ENCODE results near the gene ADGRG3. TPM values are rescaled to one million over a fixed set of nuclear protein-coding genes. Genes with fewer than 3 reads are reported as not detected.
A peak's percentile ranks its signal among the peaks of the same experiment; 100 is the strongest.

ADGRG3 gene
- total and polyA plus RNA-seq, 2 of the 13 experiments (the other 11 are each of a cell fraction or from before 2014, with no cell fraction given) = 2.7 to 11.8 TPM

GRCh38 chr16:57688987-57689761, 21.1 kb downstream of the ADGRG3 start (continued):
- TF ChIP-seq ZBTB34 (CRISPR knock-in tag; IDR thresholded peaks at IDR 0.05) (peak; percentile 47; the same call in 1 of the 2 replicates), E2F1 (CRISPR knock-in tag; IDR thresholded peaks at IDR 0.05) (no peak), ZBTB42 (CRISPR knock-in tag; IDR thresholded peaks at IDR 0.05) (0 out of 2 replicates have a peak, but pooled peaks have one; percentile 24), POLR2AphosphoS2 (IDR thresholded peaks at IDR 0.05; ENCODE audit: low read depth, low read length) (no peak), NRL (CRISPR knock-in tag; IDR thresholded peaks at IDR 0.05; ENCODE audit: borderline replicate concordance) (0 out of 2 replicates have a peak, but pooled peaks have one; percentile 58), MTA1 (CRISPR knock-in tag; IDR thresholded peaks at IDR 0.05; ENCODE audit: borderline replicate concordance) (0 out of 2 replicates have a peak, but pooled peaks have one; percentile 43), HDAC1 (CRISPR knock-in tag; IDR thresholded peaks at IDR 0.05) (peak; percentile 24; the same call in 1 of the 2 replicates), STAT5B (CRISPR knock-in tag; IDR thresholded peaks at IDR 0.05) (no peak), HNF1B (CRISPR knock-in tag; IDR thresholded peaks at IDR 0.05) (0 out of 2 replicates have a peak, but pooled peaks have one; percentile 21), UBTF (CRISPR knock-in tag; IDR thresholded peaks at IDR 0.05) (0 out of 2 replicates have a peak, but pooled peaks have one; percentile 19), ZNF761 (CRISPR knock-in tag; conservative IDR thresholded peaks at IDR 0.05) (0 out of 2 replicates have a peak, but pooled peaks have one; percentile 30), ZNF703 (CRISPR knock-in tag; IDR thresholded peaks at IDR 0.05; ENCODE audit: borderline replicate concordance) (0 out of 2 replicates have a peak, but pooled peaks have one; percentile 19), ZNF891 (CRISPR knock-in tag; IDR thresholded peaks at IDR 0.05) (peak; percentile 41; the same call in 1 of the 2 replicates), PPARG (CRISPR knock-in tag; conservative IDR thresholded peaks at IDR 0.05) (0 out of 2 replicates have a peak, but pooled peaks have one; percentile 40), ZNF687 (CRISPR knock-in tag; IDR thresholded peaks at IDR 0.05) (peak; percentile 76; the same call in 1 of the 2 replicates), ZBTB7A (CRISPR knock-in tag; IDR thresholded peaks at IDR 0.05) (peak; percentile 62; the same call in 1 of the 2 replicates)

Measured in HepG2 (cell line).